Activated CD4-positive, alpha-beta T cell treated with anti-CD3 and anti-CD28 coated beads, Interleukin-2, amount 50 U/mL, for 1 hour (primary cell): ENCODE results near the gene SH3D19.

Experiments
- DNase-seq: peaks from one replicate; pipeline ENCODE4 v3.0.0-alpha.2; 2020

SH3D19 gene

GRCh38 chr4:151193414-151193813 is 132.0 kb downstream of the SH3D19 start:
- no peak for DNase-seq

DNA sequence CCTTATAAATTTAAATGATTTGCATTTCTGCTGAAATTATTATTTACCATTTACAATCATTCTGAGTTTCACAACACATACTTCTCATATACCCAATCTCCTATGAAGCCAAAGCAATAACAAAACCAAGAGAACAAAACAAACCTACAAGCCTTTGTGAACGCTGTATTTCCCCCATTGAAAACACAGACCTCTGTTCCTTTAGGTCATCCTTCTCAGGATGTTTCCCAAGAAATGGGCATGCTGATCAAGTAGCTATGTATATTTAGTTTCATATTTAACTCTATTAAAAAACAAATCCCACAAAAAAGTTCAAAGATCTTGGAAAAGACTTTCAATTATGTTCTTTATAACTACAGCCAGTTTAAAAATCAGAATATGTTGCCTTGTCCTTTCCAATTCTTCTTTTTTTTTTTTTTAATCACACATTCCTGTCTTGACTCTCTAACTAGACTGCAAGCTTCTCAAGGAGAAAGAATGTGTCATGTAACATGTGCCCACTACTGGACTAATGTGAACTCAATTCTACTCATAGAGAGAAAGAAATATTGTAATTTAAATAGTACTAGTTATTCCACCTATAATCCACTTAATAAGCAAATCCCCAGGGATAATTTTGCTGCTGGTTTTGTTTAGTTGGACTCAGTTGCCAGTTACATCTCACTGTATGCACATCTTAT is 132.7 kb downstream of the SH3D19 start:
- DNase-seq: no peak

DNA sequence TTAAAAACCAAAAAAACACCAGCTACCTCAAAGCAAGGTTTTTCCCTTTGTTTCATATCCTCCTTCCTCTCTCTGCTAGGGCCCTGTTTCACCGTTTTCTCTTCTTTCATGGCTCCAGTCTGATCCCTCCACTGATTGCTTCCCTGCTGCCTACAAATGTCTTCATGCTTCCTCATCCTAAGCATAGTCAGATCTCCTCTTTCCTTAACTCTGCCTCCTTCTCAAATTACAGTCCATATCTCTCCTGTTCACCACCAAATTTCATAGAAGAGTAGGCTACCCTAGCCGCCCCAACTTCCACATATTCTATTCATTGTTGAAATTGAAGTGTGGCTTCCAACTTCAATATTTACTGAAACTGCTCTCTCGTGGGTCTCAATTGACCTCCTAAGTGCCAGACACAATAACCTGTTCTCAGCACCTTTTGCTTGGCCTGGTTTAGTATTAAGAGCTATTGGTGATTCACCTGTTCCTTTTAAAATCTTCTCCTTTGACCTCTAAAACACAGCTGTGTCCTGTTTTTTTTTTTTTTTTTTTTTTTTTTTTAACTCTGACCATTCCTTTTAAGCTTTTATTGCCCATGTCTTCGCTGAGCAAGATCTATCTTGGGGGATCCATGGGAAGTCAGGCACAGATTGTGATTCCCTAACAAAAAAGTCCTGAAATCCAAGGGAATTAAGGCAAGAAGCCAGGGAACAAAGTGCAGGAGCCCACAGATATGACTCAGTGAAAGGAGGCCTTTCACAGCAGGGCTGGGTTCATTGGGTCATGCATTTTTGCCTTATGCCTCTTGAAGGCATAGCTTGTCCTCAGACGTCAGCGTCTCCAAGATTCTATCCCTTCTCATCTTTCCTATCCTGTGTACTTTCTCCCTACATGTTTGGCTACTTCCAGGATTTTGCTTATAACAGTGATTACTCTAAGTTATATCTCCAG is 140.6 kb downstream of the SH3D19 start:
- no peak for DNase-seq

DNA sequence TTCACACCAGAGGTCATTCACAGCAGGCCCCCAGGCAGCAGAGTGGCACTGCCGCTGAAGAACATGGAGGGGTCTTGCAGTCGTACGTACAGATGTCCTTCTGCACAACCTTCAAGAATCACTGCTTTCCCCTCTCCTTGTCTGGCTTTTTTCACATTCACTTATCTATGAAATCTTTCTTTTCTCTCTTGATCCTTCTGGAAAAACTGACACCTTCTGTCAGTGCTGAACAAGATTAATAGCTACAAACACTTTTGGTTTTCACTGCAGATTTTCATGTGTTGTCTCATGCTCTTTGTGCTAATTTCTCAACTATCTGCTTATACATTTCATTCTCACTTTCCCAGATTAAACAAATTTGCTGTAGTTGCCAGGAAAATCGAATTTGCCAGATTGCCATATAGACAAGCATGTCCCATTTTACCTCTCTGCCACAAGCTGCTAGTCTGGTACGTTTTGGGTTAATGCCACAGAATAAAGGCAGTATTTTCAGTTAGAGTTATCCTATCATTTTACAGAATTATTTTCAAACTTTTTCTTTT is 142.9 kb downstream of the SH3D19 start:
- no peak for DNase-seq

DNA sequence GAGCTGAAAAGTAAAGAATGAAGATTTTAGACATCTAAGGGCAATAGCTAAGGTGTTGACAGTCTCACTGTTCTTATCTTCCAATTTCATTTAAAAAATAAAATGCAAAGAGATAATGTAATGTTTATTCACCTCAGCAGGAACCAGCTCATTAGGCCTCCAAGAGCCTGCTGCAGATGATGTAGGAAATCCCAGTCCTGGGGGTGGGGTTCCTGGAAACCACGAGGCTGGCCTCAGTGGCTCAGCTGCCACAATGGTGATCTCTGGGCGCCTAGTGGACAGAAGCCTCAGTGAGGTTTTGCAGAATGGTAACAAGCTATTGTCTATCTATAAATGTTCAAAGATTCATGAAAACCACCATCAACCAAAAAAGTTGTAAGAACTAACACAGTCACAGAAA is 148.7 kb downstream of the SH3D19 start:
- DNase-seq: no peak

- DNase-seq: no peak
These were observed 149.4 kb downstream of the SH3D19 start for GRCh38 chr4:151175754-151176631.

DNA sequence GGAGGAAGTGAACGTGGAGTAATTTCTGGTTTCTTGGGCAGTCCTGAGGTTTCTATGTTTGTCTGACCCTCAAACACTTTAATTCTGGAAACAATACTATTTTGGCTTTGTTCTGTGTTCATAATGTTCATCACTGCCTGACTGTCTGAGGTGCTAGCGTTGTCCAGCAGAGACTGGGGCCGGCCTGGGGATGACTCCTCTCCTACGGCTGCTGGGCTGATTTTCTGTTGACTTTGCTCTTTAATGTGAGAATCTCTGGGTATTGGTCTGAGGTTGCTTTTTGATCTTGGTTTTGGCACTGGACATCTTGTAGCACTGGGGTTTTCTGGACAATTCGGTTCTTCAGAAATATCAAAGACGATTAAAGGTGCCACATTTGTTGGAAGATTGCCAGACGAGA is 150.2 kb downstream of the SH3D19 start:
- DNase-seq: no peak

GRCh38 chr4:151174784-151175183 is 150.6 kb downstream of the SH3D19 start:
- DNase-seq: no peak

GRCh38 chr4:151173871-151174270 is 151.5 kb downstream of the SH3D19 start:
- DNase-seq: no peak

GRCh38 chr4:151169900-151170299 is 155.5 kb downstream of the SH3D19 start:
- DNase-seq: no peak

DNA sequence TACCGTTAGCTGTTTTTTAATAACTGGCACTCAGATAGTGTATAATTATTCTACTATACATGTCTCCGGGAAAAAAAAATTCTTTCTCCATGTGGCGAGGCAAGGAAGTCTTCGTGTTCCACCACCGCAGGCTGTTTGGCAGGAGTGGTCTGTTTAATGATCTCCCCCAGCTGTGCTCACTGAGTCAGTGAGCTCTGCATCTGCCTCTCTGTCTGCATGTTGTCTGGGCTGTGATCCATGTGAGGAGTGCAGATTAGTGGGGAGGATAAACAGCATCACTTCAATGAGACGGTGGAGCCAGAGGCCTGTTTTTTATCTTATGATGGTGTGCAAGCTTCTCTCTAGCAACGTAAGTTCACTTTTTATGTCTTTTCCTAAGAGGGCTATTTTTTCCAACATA is 156.2 kb downstream of the SH3D19 start:
- no peak for DNase-seq

DNA sequence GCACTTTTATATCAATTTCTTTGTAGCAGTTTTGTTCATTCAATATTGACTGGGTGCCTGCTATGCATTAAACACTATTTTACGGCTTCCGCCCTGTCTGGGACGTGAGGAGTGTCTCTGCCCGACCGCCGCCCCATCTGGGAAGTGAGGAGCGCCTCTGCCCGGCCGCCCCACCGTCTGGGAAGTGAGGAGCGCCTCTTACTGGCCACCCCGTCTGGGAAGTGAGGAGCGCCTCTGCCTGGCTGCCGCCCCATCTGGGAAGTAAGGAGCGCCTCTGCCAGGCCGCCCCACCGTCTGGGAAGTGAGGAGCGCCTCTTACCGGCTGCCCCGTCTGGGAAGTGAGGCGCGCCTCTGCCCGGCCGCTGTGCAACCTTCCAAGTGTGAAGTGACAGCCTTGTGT is 157.8 kb downstream of the SH3D19 start:
- no peak for DNase-seq

GRCh38 chr4:151166636-151167035 is 158.8 kb downstream of the SH3D19 start:
- no peak for DNase-seq

DNA sequence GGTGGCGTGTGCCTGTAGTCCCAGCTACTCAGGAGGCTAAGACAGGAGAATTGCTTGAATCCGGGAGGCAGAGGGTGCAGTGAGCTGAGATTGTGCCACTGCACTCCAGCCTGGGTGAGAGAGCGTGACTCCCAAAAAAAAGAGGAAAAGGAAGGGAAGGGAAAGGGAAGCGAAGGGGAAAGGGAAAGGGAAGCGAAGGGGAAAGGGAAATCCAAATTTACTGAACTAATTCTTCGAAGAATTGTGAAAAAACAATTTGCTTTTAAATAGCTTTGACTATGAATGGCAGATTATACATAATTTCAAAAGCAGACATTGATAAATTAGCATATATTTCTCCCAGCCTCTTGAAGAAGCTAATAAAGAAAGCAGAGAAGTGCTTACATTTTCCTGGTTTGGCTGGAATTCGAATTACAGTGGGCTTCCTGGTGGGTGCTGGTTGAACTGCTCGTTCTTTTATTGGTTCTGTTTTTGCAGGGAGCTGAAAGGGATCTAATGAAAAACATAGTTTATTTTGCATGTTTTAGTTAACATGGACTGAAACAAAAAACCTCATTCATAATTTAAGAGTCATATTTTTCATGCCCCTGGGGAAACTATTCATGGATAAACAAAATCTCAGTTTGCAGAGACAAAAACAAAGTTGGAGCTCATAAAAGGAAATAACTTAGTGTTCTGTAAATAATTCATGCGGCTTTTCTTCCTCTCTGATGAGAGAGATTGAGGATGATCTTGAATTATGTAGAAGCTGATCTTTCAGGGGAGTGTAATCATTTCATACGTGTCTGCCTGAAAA is 160.0 kb downstream of the SH3D19 start:
- DNase-seq: no peak

DNA sequence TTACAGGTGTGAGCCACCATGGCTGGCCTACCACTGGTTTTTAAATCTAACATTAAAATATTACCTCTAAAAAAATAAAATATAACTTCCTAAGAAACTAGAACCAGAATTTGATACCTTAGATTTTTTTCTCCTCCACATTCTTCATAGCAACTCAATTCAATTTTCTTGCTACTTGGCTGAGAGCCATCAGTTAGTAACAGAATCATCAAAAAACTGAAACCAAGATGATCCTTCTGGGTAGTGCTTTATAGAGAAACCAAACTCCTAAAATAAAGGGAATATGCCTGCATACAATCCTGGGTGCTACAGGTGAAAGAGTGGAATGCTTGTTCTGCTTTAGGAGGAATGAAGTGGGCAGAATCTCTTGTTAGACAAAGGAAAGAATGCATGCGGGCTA is 161.6 kb downstream of the SH3D19 start:
- DNase-seq: no peak

DNA sequence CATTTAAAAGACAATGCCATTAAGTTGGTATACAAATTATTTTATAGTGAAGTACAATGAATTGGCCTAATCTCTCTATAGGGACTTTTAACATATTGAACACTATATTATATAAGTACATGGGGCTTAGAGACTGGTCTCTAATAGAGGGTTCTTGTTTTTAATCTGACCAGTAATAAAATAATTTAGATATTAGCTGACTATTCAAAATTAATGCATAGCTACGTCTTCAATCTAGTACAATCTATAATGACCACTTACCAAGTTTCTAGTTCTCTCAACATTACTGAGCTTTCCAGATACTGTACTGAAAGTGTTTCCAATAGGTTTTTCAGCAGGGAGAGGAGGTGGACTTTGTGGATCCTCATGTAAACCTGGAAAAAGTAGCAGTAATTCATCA is 166.4 kb downstream of the SH3D19 start:
- DNase-seq: no peak

- DNase-seq: no peak
These were observed 167.9 kb downstream of the SH3D19 start for GRCh38 chr4:151157543-151157942.

GRCh38 chr4:151153585-151153984 is 171.8 kb downstream of the SH3D19 start:
- DNase-seq: no peak

DNA sequence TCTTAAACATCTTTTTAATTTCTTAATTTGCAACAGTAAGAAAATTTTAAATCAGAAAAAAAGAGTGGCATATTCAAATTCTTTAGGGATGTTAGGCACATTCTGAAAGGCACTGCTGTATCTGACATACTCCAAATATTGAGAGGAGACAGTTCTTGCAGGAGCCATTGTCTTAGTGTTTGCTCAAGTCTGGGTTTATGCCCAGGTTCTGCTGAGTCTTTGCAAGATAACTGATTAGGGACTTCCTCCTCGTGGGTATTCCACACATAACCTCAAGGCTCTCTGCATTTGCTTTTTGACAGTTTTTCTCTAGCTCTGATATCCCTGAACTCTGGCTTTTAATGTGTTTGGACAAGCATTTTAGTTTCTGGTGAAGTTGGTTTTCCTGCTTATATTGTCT is 173.4 kb downstream of the SH3D19 start:
- no peak for DNase-seq

DNA sequence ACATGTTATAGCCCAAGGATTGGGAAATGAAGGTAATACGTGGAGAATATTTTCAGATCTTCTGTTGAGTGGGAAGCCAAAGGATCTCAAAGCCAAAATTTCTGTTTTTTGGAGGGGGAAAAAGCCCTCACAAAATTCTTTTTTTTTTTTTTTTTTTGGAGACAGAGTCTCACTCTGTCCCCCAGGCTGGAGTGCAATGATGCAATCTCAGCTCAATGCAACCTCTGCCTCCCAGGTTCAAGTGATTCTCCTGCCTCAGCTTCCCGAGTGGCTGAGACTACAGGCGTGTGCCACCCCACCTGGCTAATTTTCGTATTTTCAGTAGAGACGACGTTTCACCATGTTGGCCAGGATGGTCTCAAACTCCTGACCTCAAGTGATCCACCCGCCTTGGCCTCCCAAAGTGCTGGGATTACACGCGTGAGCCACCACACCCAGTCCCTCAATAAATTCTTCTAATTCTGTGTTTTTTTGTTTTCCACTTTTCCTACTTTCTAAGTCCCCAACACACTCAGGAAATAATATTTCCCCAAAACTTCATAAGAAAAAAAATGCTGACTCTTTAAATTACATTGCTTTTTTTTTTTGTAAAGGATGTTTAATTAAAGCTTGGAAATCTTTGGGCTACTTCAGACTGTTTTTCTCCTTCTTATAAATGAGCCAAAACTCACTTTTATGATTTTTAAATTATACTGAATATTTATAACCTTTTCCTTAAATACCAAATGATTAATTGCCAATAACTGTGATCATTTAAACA is 174.4 kb downstream of the SH3D19 start:
- no peak for DNase-seq

GRCh38 chr4:151148261-151148660 is 177.1 kb downstream of the SH3D19 start:
- no peak for DNase-seq
